Memory B cell (primary cell): ENCODE data around the gene MYORG.
"Not testable (repeated sequence)": the region's sequence is repeated elsewhere in the genome, so short reads cannot be mapped to it uniquely, and the experiment has no call there.

Experiments used
- ATAC-seq: fragments of 150-1000 bp; cut with Tn5 transposase; 2 replicates; pipeline ENCODE4 v1.10.0; 2021; ENCODE audit warnings: low read depth, mild to moderate bottlenecking, moderate library complexity
- DNase-seq, 2 donors: peaks; one replicate each; pipeline ENCODE4 v3.0.0; 2022; ENCODE audit warnings: low spot score in 2 of 2
- H3K27ac Mint-ChIP-seq: one replicate; pipeline ENCODE4 v1.8.0; 2022; ENCODE audit warnings: mild to moderate bottlenecking, moderate library complexity, mixed read lengths
- H3K27me3 Mint-ChIP-seq: one replicate; pipeline ENCODE4 v1.8.0; 2022; ENCODE audit warnings: mixed read lengths
- H3K36me3 Mint-ChIP-seq: one replicate; pipeline ENCODE4 v1.8.0; 2022; ENCODE audit warnings: mild to moderate bottlenecking, mixed read lengths
- H3K4me1 Mint-ChIP-seq: one replicate; pipeline ENCODE4 v1.8.0; 2022; ENCODE audit warnings: mixed read lengths
- H3K4me3 Mint-ChIP-seq: one replicate; pipeline ENCODE4 v1.8.0; 2022; ENCODE audit warnings: mild to moderate bottlenecking, moderate library complexity, mixed read lengths
- H3K9me3 Mint-ChIP-seq: one replicate; pipeline ENCODE4 v1.8.0; 2022; ENCODE audit warnings: mixed read lengths

The MYORG gene

GRCh38 chr9:34368796-34369195 is 7.9 kb downstream of the MYORG start:
- H3K4me1 Mint-ChIP-seq, H3K27ac Mint-ChIP-seq, H3K9me3 Mint-ChIP-seq, H3K4me3 Mint-ChIP-seq, DNase-seq, H3K27me3 Mint-ChIP-seq, ATAC-seq: not testable (repeated sequence)
- peaks cover 13% of the 10 kb centered on the region for H3K36me3 Mint-ChIP-seq

GRCh38 chr9:34367751-34368410 is 8.8 kb downstream of the MYORG start:
- H3K4me3 Mint-ChIP-seq, H3K27ac Mint-ChIP-seq, H3K9me3 Mint-ChIP-seq, ATAC-seq, H3K27me3 Mint-ChIP-seq, DNase-seq, H3K4me1 Mint-ChIP-seq: not testable (repeated sequence)
- H3K36me3 Mint-ChIP-seq, result peaks cover 13% of the 10 kb centered on the region

- Mint-ChIP-seq H3K4me1 (no peaks in the 10 kb centered on the region), H3K4me3 (no peak overlapping the region), H3K36me3 (peaks cover 15% of the 10 kb centered on the region), H3K9me3 (peaks cover 4% of the 10 kb centered on the region), H3K27me3 (no peaks in the 10 kb centered on the region), H3K27ac (no peak overlapping the region)
- no peak for DNase-seq
- ATAC-seq, result no peak
These were observed 10.3 kb downstream of the MYORG start for GRCh38 chr9:34366365-34366764.

GRCh38 chr9:34365282-34365681 is 11.4 kb downstream of the MYORG start:
- H3K4me1 Mint-ChIP-seq, result no peaks in the 10 kb centered on the region
- no peak overlapping the region for H3K4me3 Mint-ChIP-seq
- peaks cover 15% of the 10 kb centered on the region for H3K36me3 Mint-ChIP-seq
- ATAC-seq (no peak), DNase-seq (no peak)
- H3K9me3 Mint-ChIP-seq, result peaks cover 4% of the 10 kb centered on the region
- H3K27ac Mint-ChIP-seq, result no peak overlapping the region
- H3K27me3 Mint-ChIP-seq, result no peaks in the 10 kb centered on the region

- ATAC-seq (no peak), DNase-seq (no peak)
- peaks cover 4% of the 10 kb centered on the region for H3K9me3 Mint-ChIP-seq
- no peaks in the 10 kb centered on the region for H3K27me3 Mint-ChIP-seq
- H3K27ac Mint-ChIP-seq, result no peak overlapping the region
- no peak overlapping the region for H3K4me3 Mint-ChIP-seq
- no peaks in the 10 kb centered on the region for H3K4me1 Mint-ChIP-seq
- peaks cover 13% of the 10 kb centered on the region for H3K36me3 Mint-ChIP-seq
These were observed 12.9 kb downstream of the MYORG start for GRCh38 chr9:34363619-34364351.

- ATAC-seq, result no peak
- peaks cover 11% of the 10 kb centered on the region for H3K36me3 Mint-ChIP-seq
- H3K27me3 Mint-ChIP-seq, result no peaks in the 10 kb centered on the region
- no peak overlapping the region for H3K27ac Mint-ChIP-seq
- no peaks in the 10 kb centered on the region for H3K4me1 Mint-ChIP-seq
- DNase-seq, result no peak
- H3K4me3 Mint-ChIP-seq, result no peak overlapping the region
- peaks cover 9% of the 10 kb centered on the region for H3K9me3 Mint-ChIP-seq
These were observed 14.0 kb downstream of the MYORG start for GRCh38 chr9:34362614-34363214.

GRCh38 chr9:34352957-34353356 is 23.7 kb downstream of the MYORG start:
- DNase-seq, H3K27me3 Mint-ChIP-seq, H3K4me3 Mint-ChIP-seq, H3K4me1 Mint-ChIP-seq, ATAC-seq, H3K27ac Mint-ChIP-seq: not testable (repeated sequence)
- Mint-ChIP-seq H3K9me3 (peaks cover 10% of the 10 kb centered on the region), H3K36me3 (peaks cover 18% of the 10 kb centered on the region)

GRCh38 chr9:34352122-34352652 is 24.5 kb downstream of the MYORG start:
- peaks cover 18% of the 10 kb centered on the region for H3K36me3 Mint-ChIP-seq
- not testable (repeated sequence) for DNase-seq, H3K9me3 Mint-ChIP-seq, H3K4me1 Mint-ChIP-seq, H3K4me3 Mint-ChIP-seq, ATAC-seq, H3K27ac Mint-ChIP-seq, H3K27me3 Mint-ChIP-seq

- no peaks in the 10 kb centered on the region for H3K27me3 Mint-ChIP-seq
- no peak overlapping the region for H3K27ac Mint-ChIP-seq
- DNase-seq (no peak), ATAC-seq (no peak)
- no peaks in the 10 kb centered on the region for H3K4me1 Mint-ChIP-seq
- no peaks in the 10 kb centered on the region for H3K9me3 Mint-ChIP-seq
- peaks cover 12% of the 10 kb centered on the region for H3K36me3 Mint-ChIP-seq
- no peak overlapping the region for H3K4me3 Mint-ChIP-seq
These were observed 27.4 kb downstream of the MYORG start for GRCh38 chr9:34349324-34349723.

GRCh38 chr9:34347800-34348158 is 28.9 kb downstream of the MYORG start:
- Mint-ChIP-seq H3K4me1 (no peaks in the 10 kb centered on the region), H3K27ac (no peak overlapping the region), H3K9me3 (no peaks in the 10 kb centered on the region), H3K36me3 (peaks cover 19% of the 10 kb centered on the region), H3K4me3 (no peak overlapping the region), H3K27me3 (no peaks in the 10 kb centered on the region)
- no peak for DNase-seq
- ATAC-seq, result no peak

- no peak overlapping the region for H3K4me3 Mint-ChIP-seq
- peaks cover 21% of the 10 kb centered on the region for H3K36me3 Mint-ChIP-seq
- no peaks in the 10 kb centered on the region for H3K9me3 Mint-ChIP-seq
- no peaks in the 10 kb centered on the region for H3K27me3 Mint-ChIP-seq
- H3K27ac Mint-ChIP-seq, result no peak overlapping the region
- no peaks in the 10 kb centered on the region for H3K4me1 Mint-ChIP-seq
- no peak for ATAC-seq
- DNase-seq, result no peak
These were observed 29.6 kb downstream of the MYORG start for GRCh38 chr9:34346873-34347799.

GRCh38 chr9:34343605-34344004 is 33.1 kb downstream of the MYORG start:
- peaks cover 29% of the 10 kb centered on the region for H3K36me3 Mint-ChIP-seq
- H3K27ac Mint-ChIP-seq, result no peak overlapping the region
- DNase-seq (no peak), ATAC-seq (no peak)
- no peaks in the 10 kb centered on the region for H3K9me3 Mint-ChIP-seq
- H3K27me3 Mint-ChIP-seq, result no peaks in the 10 kb centered on the region
- H3K4me3 Mint-ChIP-seq, result no peak overlapping the region
- H3K4me1 Mint-ChIP-seq, result no peaks in the 10 kb centered on the region

GRCh38 chr9:34343090-34343489 is 33.6 kb downstream of the MYORG start:
- Mint-ChIP-seq H3K4me3 (no peak overlapping the region), H3K27me3 (no peaks in the 10 kb centered on the region), H3K9me3 (no peaks in the 10 kb centered on the region), H3K4me1 (no peaks in the 10 kb centered on the region), H3K36me3 (peaks cover 29% of the 10 kb centered on the region), H3K27ac (no peak overlapping the region)
- no peak for ATAC-seq
- DNase-seq, result no peak
